ENCODE data around the gene NOS3. TPM values are rescaled to one million over a fixed set of nuclear protein-coding genes. Genes with fewer than 3 reads are reported as not detected.

The NOS3 gene
- total and polyA plus RNA-seq, 2 of the 13 experiments (the other 11 are each of a cell fraction or from before 2014, with no cell fraction given) = 3.7 to 7.5 TPM

DNA sequence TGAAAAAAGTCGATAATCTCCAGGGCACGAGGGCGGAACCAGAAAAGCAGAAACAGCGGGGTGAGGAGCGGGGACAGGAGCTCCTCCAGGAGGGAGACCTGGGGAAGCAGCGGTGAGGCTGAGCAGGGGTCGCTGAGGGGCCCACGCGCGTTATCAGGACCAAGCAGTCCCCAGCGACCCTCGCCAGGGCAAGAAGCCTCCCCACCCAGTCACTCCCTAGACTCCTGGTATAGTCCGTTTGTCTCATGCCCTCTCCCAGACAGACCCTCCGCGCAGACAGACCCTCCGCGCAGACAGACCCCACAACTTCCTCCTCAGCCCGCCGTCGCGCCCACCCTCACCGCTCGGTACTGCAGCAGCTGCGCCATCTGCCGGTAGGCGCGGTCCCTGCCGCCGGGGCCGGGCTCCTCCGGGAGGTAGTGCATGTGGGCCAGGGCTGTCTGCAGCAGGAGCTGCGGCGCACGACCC lies 27.2 kb downstream of the NOS3 start (continued):
- TF ChIP-seq ZNF350 (CRISPR knock-in tag; IDR thresholded peaks at IDR 0.05; ENCODE audit: borderline replicate concordance, low read depth) = peak; percentile 47; the same call in 1 of the 2 replicates
- TF ChIP-seq RXRA (CRISPR knock-in tag; IDR thresholded peaks at IDR 0.05) = peak; percentile 17; the same call in 1 of the 2 replicates
- TF ChIP-seq, protein P1, sequence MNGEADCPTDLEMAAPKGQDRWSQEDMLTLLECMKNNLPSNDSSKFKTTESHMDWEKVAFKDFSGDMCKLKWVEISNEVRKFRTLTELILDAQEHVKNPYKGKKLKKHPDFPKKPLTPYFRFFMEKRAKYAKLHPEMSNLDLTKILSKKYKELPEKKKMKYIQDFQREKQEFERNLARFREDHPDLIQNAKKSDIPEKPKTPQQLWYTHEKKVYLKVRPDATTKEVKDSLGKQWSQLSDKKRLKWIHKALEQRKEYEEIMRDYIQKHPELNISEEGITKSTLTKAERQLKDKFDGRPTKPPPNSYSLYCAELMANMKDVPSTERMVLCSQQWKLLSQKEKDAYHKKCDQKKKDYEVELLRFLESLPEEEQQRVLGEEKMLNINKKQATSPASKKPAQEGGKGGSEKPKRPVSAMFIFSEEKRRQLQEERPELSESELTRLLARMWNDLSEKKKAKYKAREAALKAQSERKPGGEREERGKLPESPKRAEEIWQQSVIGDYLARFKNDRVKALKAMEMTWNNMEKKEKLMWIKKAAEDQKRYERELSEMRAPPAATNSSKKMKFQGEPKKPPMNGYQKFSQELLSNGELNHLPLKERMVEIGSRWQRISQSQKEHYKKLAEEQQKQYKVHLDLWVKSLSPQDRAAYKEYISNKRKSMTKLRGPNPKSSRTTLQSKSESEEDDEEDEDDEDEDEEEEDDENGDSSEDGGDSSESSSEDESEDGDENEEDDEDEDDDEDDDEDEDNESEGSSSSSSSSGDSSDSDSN (CRISPR knock-in tag; IDR thresholded peaks at IDR 0.05) = peak; percentile 38; the same call in 1 of the 2 replicates
- peak; percentile 43; the same call in 1 of the 2 replicates for TF ChIP-seq MYC (CRISPR knock-in tag; IDR thresholded peaks at IDR 0.05; ENCODE audit: borderline replicate concordance)
- TF ChIP-seq, protein P2, sequence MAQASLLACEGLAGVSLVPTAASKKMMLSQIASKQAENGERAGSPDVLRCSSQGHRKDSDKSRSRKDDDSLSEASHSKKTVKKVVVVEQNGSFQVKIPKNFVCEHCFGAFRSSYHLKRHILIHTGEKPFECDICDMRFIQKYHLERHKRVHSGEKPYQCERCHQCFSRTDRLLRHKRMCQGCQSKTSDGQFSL (CRISPR knock-in tag; IDR thresholded peaks at IDR 0.05) = no peak
- no peak for TF ChIP-seq TOPORS (CRISPR knock-in tag; IDR thresholded peaks at IDR 0.05)
- peak; percentile 37; the same call in 1 of the 2 replicates for TF ChIP-seq SP2 (CRISPR knock-in tag; IDR thresholded peaks at IDR 0.05)
- TF ChIP-seq SAP130 (CRISPR knock-in tag; IDR thresholded peaks at IDR 0.05; ENCODE audit: low read depth) = peak; percentile 55; the same call in 1 of the 2 replicates
- TF ChIP-seq SMC3 (IDR thresholded peaks at IDR 0.05; ENCODE audit: low read length) = peak; percentile 40; the same call in 1 of the 2 replicates
- 0 out of 2 replicates have a peak, but pooled peaks have one; percentile 21 for TF ChIP-seq ZNF274 (CRISPR knock-in tag; IDR thresholded peaks at IDR 0.05)
- TF ChIP-seq ATM (IDR thresholded peaks at IDR 0.05; ENCODE audit: borderline replicate concordance) = no peak
- TF ChIP-seq, protein P3, sequence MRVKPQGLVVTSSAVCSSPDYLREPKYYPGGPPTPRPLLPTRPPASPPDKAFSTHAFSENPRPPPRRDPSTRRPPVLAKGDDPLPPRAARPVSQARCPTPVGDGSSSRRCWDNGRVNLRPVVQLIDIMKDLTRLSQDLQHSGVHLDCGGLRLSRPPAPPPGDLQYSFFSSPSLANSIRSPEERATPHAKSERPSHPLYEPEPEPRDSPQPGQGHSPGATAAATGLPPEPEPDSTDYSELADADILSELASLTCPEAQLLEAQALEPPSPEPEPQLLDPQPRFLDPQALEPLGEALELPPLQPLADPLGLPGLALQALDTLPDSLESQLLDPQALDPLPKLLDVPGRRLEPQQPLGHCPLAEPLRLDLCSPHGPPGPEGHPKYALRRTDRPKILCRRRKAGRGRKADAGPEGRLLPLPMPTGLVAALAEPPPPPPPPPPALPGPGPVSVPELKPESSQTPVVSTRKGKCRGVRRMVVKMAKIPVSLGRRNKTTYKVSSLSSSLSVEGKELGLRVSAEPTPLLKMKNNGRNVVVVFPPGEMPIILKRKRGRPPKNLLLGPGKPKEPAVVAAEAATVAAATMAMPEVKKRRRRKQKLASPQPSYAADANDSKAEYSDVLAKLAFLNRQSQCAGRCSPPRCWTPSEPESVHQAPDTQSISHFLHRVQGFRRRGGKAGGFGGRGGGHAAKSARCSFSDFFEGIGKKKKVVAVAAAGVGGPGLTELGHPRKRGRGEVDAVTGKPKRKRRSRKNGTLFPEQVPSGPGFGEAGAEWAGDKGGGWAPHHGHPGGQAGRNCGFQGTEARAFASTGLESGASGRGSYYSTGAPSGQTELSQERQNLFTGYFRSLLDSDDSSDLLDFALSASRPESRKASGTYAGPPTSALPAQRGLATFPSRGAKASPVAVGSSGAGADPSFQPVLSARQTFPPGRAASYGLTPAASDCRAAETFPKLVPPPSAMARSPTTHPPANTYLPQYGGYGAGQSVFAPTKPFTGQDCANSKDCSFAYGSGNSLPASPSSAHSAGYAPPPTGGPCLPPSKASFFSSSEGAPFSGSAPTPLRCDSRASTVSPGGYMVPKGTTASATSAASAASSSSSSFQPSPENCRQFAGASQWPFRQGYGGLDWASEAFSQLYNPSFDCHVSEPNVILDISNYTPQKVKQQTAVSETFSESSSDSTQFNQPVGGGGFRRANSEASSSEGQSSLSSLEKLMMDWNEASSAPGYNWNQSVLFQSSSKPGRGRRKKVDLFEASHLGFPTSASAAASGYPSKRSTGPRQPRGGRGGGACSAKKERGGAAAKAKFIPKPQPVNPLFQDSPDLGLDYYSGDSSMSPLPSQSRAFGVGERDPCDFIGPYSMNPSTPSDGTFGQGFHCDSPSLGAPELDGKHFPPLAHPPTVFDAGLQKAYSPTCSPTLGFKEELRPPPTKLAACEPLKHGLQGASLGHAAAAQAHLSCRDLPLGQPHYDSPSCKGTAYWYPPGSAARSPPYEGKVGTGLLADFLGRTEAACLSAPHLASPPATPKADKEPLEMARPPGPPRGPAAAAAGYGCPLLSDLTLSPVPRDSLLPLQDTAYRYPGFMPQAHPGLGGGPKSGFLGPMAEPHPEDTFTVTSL (CRISPR knock-in tag; IDR thresholded peaks at IDR 0.05; ENCODE audit: borderline replicate concordance) = no peak
- TF ChIP-seq ELF1 (CRISPR knock-in tag; IDR thresholded peaks at IDR 0.05) = peak; percentile 61; the same call in 1 of the 2 replicates
- TF ChIP-seq SOX6 (IDR thresholded peaks at IDR 0.05) = no peak
- TF ChIP-seq SOX6 (CRISPR knock-in tag; IDR thresholded peaks at IDR 0.05) = peak; percentile 41; the same call in 1 of the 2 replicates
- TF ChIP-seq IRX3 (CRISPR knock-in tag; IDR thresholded peaks at IDR 0.05; ENCODE audit: borderline replicate concordance, low read depth) = no peak
- TF ChIP-seq GABPB1 (CRISPR knock-in tag; IDR thresholded peaks at IDR 0.05) = peak; percentile 73; the same call in 1 of the 2 replicates
- TF ChIP-seq FOSL2 (CRISPR knock-in tag; IDR thresholded peaks at IDR 0.05) = 0 out of 2 replicates have a peak, but pooled peaks have one; percentile 12
- TF ChIP-seq, protein P4, sequence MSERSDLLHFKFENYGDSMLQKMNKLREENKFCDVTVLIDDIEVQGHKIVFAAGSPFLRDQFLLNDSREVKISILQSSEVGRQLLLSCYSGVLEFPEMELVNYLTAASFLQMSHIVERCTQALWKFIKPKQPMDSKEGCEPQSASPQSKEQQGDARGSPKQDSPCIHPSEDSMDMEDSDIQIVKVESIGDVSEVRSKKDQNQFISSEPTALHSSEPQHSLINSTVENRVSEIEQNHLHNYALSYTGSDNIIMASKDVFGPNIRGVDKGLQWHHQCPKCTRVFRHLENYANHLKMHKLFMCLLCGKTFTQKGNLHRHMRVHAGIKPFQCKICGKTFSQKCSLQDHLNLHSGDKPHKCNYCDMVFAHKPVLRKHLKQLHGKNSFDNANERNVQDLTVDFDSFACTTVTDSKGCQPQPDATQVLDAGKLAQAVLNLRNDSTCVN (CRISPR knock-in tag; IDR thresholded peaks at IDR 0.05; ENCODE audit: borderline replicate concordance) = 0 out of 2 replicates have a peak, but pooled peaks have one; percentile 49
- TF ChIP-seq DMAP1 (CRISPR knock-in tag; IDR thresholded peaks at IDR 0.05) = peak; percentile 26; the same call in 1 of the 2 replicates
- TF ChIP-seq ZBTB7A (CRISPR knock-in tag; IDR thresholded peaks at IDR 0.05) = peak; percentile 94
- 0 out of 3 replicates have a peak, but pooled peaks have one; percentile 12 for TF ChIP-seq MXI1 (IDR thresholded peaks at IDR 0.05; ENCODE audit: borderline replicate concordance, low read depth, low read length)
